NCI-H524 treated with DMSO at 0.1 percent for 48 hours (cell line): ENCODE measurements around the gene ANKRD40CL.
"Not testable (repeated sequence)": the region's sequence is repeated elsewhere in the genome, so short reads cannot be mapped to it uniquely, and the experiment has no call there.

ENCODE experiments used
- DNase-seq: peaks from one replicate; lab custom pipeline; 2025; lab: John Stamatoyannopoulos, UW

ANKRD40CL gene

GRCh38 chr17:50767446-50767845 lies at the start of gene ANKRD40CL:
ANKRD40CL (minus strand) TSS chr17:50767518; CDS start chr17:50766913, 605 bp downstream.
- DNase-seq: no peak

- DNase-seq: no peak
Measured at GRCh38 chr17:50816271-50816670, 49.0 kb upstream of the ANKRD40CL start.

GRCh38 chr17:50815400-50815799 lies 48.1 kb upstream of the ANKRD40CL start:
- no peak for DNase-seq

GRCh38 chr17:50813583-50813982 lies 46.3 kb upstream of the ANKRD40CL start:
- DNase-seq: no peak

- no peak for DNase-seq
Measured at GRCh38 chr17:50808888-50809287, 41.6 kb upstream of the ANKRD40CL start.

- DNase-seq: no peak
Measured at GRCh38 chr17:50808413-50808812, 41.1 kb upstream of the ANKRD40CL start.

GRCh38 chr17:50807675-50808074 lies 40.4 kb upstream of the ANKRD40CL start:
- no peak for DNase-seq

- DNase-seq: no peak
Measured at GRCh38 chr17:50807009-50807408, 39.7 kb upstream of the ANKRD40CL start.

GRCh38 chr17:50806141-50806643 lies 38.9 kb upstream of the ANKRD40CL start:
- no peak for DNase-seq

GRCh38 chr17:50805486-50805885 lies 38.2 kb upstream of the ANKRD40CL start:
- DNase-seq: no peak

GRCh38 chr17:50804749-50805475 lies 37.6 kb upstream of the ANKRD40CL start:
- not testable (repeated sequence) for DNase-seq

GRCh38 chr17:50803676-50804075 lies 36.4 kb upstream of the ANKRD40CL start:
- no peak for DNase-seq

- DNase-seq: no peak
Measured at GRCh38 chr17:50802609-50803571, 35.6 kb upstream of the ANKRD40CL start.

GRCh38 chr17:50800196-50800700 lies 32.9 kb upstream of the ANKRD40CL start:
- DNase-seq: no peak

GRCh38 chr17:50799582-50799981 lies 32.3 kb upstream of the ANKRD40CL start:
- DNase-seq: no peak

GRCh38 chr17:50798424-50799288 lies 31.3 kb upstream of the ANKRD40CL start:
- DNase-seq: no peak

GRCh38 chr17:50797135-50797810 lies 30.0 kb upstream of the ANKRD40CL start:
- no peak for DNase-seq

- DNase-seq: no peak
Measured at GRCh38 chr17:50794361-50794760, 27.0 kb upstream of the ANKRD40CL start.

- DNase-seq: no peak
Measured at GRCh38 chr17:50793007-50793406, 25.7 kb upstream of the ANKRD40CL start.

- DNase-seq: no peak
Measured at GRCh38 chr17:50792132-50792531, 24.8 kb upstream of the ANKRD40CL start.

- no peak for DNase-seq
Measured at GRCh38 chr17:50790618-50791017, 23.3 kb upstream of the ANKRD40CL start.
